Measurements from ENCODE around the gene KCND2. TPM values are rescaled to one million over a fixed set of nuclear protein-coding genes. Genes with fewer than 3 reads are reported as not detected.
"Not testable (repeated sequence)": the region's sequence is repeated elsewhere in the genome, so short reads cannot be mapped to it uniquely, and the experiment has no call there.

KCND2 gene
- total RNA-seq, 1 donor from 2014 or later = 2.9 TPM

DNA sequence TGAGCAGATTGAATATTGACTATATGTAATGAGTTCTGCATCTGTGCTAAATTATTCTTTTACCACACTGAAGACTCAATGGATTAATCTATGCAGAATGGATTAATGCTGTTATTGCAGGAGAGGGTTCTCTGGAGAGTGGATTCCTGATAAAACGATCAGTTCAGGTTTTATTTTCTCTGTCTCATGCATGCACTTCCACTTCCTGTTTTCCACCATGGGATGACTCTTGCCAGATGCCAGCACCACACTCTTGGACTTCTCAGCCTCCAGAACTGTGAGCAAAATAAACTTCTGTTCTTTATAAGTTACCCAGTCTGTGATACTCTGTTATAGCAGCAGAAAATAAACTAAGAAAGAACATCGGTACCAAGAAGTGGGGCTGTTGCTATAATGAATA, 207.5 kb downstream of the KCND2 start:
- DNase-seq (ENCODE audit: low spot score) = no peak

DNA sequence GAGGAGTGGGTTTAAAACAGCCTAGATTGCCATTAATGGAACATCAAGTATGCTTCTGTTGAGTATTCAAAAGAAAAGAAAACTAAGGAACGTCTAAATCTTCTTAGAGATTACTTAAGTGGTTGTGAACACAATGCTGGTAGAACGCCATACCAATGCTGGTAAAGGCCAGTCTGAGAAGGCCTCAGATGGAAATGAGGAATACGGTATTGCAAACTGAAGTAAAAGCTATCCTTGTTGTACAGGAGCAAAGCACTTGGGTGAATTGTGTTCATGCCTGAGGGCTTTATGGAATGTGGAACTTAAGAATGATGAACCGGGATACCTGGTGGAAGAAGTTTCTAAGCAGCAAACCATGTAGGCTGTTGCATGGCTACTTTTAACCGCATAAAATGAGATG, 208.0 kb downstream of the KCND2 start:
- DNase-seq (ENCODE audit: low spot score) = no peak

DNA sequence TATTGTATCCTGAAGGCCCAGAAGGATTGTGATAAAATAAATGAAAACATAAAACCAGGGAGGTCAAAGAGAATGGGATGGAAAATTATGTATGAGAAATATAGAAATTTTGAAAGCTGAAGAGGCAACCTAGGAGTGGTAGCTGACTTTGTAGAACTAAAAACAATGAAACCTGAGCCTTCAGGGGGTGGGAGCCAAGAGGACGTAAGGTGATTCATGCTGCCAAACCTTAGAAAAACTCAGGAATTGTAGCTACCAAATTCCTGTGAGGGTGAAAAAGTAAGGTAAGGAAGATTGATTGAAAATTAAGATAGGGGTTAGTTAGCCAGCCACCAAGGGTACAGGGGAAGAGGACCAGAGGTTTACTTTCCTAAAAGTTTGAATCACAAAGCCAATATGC, 213.2 kb downstream of the KCND2 start:
- no peak for DNase-seq (ENCODE audit: low spot score)

DNA sequence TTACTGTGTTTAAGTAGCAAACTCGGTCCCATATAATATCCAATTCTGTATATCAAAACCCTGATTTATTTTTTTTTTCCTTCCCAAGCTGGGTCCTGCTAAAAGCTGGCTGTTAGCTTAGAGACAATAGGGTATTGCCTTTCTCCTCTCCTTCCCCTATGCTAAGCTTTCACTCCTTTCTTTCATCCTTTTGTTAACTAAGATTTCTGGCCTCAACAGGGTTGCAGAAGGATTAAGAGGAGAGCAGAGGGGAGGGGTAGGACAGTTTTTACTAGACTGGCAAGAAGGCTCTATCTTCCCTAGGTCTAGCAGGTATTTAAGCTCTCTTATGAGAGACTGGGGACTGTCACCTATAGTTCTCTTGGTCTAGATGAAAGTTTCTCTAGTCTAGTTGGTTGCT, 229.2 kb downstream of the KCND2 start:
- DNase-seq (ENCODE audit: low spot score) = no peak

DNA sequence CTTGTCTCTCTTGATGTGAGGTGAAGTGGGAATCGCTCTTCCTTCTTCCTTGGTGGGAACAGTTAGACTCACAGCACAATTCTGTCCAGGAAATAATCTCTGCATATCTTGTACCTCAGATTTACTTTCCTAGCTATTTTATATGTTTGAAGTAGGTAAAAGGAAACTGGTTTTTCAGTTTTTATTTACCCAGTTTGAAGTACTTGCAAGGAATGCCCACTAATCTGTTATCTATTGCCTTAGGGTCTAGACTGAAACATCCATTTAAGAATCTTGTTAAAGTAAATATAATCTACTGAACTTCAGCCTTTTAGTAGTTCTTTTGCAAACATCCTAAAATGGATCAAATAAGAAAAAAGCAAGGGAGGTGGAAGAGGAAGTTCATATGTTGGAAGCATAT, 229.8 kb downstream of the KCND2 start:
- DNase-seq (ENCODE audit: low spot score) = no peak

DNA sequence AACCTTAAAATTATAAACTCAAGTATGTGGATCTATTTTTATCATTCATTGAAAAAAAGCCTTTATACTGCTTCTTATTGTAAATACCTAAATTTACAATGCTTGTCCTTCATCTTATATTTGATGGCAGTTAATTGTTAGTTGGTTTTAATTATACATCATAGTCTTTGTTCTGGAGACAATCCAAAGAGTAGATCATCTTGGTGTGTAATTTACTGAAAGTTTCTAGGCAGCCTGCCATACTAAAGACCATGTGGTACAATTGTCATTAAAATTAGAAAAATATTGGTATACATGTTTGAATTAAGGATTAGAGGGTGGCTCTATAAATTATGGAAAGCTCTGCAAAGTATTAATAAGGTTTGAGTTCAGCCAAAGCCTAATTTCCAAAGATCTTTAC, 231.4 kb downstream of the KCND2 start:
- no peak for DNase-seq (ENCODE audit: low spot score)

DNA sequence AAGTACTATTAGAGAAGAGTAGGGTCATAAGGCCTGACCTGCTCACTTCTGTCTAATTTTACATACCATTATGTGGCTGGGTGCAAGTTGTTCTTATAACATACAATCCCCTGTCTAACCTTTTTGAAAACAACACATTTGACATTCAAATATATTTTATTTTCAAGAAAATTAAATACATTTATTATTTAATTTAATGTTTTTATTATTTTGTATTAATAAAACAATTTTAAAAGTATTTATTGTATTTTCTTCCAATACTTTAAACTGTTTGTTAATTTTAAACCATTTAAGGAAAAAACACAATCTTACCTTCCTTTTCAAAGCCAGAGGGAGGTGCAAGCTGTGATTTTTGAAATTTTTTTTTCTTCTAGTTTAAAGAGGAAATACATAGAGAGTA, 232.8 kb downstream of the KCND2 start:
- DNase-seq (ENCODE audit: low spot score) = no peak

DNA sequence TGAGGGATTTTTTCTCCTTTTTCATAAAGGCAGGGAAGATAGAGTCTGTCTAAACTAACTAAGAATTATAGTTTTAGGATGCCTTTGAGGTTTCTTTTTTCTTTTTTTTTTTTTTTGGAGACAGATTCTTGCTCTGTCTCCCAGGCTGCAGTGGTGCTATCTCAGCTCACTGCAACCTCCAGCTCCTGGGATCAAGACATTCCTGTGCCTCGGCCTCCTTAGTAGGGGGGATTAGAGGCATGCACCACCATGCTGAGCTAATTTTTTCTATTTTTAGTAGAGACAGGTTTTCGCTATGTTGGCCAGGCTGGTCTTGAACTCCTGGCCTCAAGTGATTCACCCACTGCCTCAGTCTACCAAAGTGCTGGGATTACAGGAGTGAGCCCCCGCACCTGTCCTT, 239.7 kb downstream of the KCND2 start:
- no peak for DNase-seq (ENCODE audit: low spot score)

DNA sequence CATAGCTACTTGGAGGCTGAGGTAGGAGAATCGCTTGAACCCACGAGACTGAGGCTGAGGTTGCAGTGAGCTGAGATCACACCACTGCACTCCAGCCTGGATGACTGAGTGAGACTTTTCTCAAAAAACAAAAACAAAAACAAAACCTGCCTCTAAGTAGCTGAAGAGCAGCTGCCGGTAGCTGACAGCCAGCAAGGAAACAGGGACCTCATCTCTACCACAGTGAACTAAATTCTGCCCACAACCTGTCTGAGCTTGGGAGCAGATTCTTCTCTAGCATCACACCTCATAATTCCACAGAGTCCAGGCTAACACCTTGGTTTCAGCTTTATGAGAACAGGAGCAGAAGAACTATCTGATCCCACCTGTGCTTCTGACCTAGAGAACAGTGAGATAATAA, 246.2 kb downstream of the KCND2 start:
- DNase-seq (ENCODE audit: low spot score) = no peak

DNA sequence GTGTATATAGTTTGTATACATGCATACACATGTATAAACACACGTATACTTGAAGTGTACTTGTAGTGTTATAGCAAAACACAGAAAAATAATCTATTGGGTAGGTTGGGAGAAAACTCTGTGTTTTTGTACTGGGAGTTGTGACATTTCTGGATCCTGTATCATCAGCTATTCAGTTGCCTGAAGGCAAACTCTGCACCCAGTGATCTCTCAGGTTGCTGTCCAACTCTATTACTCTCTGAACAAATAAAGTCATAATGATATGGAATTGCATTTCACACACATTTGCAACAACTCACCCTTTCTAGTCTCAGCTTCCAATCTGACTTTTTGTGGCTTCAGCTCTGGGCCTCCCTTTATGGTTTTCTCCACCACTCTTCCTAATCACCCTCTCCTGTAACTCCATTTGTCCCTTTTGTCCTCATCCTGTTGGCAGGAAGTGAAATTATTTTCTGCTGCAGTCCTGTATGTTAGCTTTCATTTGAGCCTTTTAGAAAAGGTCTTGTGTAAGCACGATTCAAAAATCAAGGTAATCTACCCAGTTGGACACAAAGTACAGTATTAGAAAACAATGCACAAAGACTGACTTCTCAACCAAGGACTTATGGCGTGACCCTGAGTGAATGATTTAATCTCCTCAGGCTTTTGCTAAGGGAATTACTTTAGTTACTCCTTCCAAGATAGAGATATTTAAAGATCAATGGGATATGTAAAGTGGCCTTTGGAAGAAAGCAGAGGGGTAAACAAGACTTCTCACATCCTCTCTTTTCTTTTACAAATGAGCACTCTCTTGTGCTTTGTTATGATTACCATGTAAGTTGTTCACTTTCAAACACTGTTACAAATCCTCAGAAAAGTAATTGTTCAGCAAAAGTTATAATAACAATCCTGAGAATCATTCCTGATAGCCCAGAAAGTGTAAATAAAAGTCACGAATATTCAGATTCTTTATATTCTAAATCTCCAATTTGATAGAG, 249.1 kb downstream of the KCND2 start:
- no peak for DNase-seq (ENCODE audit: low spot score)

DNA sequence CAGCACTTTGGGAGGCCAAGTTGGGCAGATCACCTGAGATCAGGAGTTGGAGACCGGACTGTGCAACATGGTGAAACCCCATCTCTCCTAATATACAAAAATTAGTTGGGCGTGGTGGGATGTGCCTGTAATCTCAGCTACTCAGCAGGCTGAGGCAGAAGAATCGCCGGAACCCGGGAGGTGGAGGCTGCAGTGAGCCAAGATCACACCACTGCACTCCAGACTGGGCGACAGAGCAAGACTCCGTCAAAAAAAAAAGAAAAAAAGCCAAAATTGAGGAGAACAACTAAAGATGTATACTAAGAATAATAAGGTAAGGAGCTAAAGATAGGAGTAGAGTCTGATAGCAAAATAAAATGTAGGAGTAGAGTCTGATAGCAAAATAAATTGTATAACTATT, 251.0 kb downstream of the KCND2 start:
- DNase-seq (ENCODE audit: low spot score) = no peak

DNA sequence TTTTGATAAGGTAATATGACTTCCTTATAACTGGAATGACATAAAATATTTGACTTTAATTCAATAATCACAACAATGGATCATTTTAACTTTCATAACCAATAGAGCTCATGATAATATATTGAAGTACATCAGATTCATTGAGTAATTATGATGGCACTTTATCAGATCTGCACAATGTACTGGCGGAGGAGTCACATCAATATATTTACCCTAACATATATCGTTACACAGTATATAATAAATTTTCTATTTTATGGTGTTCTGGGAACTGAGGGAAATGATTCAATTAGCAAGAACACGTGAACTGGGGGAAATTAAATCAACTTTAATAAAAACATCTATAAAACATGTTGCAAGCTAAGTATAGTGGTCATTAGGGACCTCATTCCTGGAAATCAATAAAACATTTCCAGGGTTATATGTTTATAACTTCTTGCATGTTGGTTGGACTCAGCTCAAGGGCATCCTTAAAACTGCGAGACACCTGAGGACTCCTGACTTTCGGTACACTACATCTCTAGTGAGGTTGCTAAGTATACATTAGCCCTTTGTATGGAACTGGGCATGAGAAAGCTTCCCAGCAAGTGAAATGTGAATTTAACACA, 254.0 kb downstream of the KCND2 start:
- no peak for DNase-seq (ENCODE audit: low spot score)

DNA sequence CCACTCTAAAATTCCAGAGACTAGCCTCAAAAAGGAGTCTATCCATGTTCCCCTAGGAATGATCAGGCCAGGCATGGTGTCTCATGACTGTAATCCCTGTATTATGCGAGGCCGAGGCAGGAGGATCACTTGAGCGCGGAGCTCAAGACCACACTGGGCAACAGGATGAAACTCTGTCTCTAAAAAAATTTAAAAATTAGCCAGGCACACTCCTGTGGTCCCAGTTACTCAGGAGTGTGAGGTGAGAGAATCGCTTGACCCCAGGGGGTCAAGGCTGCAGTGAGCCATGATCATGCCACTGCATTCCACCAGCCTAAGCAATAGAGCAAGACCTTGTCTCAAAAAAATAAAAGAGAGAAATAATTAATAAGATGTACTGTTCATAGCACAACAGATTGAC, 256.8 kb downstream of the KCND2 start:
- DNase-seq (ENCODE audit: low spot score) = no peak

DNA sequence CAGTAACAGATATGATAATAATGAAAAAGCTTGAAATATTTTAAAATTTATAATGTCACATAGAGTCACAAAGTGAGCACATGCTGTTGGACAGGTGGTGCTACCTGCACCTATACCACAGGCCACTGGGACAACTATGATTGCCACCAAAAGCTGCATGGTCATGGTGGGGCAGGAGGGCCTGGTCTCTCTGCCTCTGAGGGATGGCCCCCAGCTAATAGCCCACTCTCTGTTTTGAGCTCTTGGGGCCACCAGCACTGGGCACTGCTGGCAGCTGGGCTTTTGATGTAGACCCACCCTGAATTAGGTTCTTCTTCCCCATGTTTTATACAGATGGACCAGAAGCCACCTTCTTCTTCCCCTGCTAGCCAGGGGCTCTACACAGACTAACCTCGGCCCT, 265.4 kb downstream of the KCND2 start:
- no peak for DNase-seq (ENCODE audit: low spot score)

DNA sequence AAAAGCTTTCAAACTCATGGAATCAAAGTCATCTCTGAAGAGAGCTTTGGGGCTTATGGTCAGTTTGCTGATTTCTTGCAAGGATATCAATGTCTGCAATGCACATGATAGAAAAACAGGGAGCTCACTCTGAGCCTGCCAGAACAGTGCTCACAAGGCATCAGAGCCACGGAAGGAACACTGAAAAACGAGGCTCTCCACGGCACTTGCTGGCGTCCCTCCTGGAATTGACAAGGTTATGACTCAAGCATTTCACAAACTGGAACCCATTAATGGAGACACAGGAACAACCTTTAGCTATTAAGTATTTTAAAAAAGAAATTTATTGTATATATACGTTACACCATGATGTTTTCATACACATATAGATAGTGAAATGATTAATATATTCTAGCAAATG, 266.3 kb downstream of the KCND2 start:
- no peak for DNase-seq (ENCODE audit: low spot score)

DNA sequence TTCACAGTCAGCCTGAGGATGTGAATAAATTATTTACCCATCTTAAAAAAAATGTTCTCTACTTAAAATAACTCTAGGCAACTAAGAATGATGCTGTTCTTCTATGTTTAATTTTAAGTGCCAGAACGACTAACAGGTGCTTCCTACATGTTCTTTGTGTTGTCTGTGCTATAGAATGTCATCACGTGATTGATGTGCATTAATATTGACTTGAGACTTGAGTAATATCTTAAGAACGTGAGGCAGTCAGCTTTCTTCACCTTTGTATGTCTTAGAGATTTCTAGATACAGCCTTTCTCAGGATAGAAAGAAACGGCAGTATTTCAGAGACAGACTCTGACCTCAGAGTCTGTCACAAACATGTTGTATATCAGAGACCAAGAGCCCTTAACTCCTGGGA, 274.6 kb downstream of the KCND2 start:
- no peak for DNase-seq (ENCODE audit: low spot score)

DNA sequence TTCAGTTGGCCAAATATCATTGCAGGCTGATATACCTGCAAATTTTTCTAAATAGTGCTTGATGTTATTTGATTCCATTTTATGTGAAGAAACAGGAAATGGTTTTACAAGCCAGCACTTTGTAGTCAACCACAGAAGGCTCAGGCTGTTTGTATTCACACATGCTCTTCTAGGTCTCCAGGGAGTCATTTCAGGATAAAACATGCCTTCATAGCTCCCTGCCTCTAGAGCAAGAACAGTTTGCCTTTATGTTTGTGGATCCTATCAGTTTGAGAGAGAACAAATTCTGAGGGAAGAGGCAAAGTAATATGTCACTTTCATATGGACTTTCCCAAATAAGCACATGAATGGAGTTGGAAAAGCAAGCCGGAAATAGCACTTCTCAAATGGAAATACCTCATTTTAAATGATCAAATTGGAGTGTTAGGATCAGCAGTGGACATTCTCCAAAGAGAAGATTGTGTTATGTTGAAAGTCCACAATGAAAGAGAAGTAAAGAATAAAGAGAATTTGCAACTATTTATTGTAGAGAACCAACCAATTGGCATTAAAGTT, 277.6 kb downstream of the KCND2 start:
- no peak for DNase-seq (ENCODE audit: low spot score)

DNA sequence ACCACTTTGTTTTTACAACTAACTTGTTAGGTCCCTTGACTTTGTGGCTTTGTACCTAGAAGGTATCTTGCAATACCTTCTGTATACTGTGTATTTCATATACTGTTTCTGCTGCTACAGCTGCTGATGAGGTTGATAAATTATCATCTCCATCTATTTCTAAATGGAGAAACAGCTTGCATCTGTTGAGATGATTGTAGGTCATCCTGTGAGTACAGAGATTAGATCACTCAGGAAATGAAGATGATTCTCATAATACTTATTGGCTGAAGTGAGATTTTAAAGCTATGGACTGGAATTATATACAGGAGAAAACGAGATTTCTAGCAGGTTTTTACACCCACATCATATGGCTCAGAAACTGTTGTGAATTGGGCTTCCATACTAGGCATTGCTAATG, 280.5 kb downstream of the KCND2 start:
- DNase-seq (ENCODE audit: low spot score) = no peak

DNA sequence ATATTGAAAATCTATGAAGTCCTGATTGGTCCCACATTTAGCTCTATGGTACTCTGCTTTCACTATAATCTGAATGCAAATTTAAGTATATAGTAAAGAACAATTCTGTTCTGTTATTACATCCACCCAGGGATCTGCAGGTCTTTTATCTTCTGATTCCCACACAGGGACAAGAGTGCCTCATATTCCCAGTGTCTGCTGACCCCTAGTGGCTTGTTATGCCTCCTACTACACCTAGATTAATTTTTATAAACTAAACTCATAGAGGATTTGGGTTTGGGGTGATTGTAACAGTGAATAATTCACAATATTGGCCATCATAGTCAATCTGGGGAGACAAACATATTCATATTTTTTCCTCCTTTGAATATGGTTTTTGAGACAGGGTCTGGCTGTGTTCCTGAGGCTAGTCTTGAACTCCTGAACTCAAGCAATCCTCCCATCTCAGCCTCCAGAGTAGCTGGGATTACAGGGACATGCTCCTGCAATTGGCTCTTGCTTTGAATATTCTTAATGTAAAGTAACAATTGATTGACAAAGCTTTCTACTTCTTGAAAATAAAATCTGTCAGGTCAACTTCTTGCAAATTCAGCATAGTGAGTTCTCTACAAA, 282.1 kb downstream of the KCND2 start:
- no peak for DNase-seq (ENCODE audit: low spot score)

DNA sequence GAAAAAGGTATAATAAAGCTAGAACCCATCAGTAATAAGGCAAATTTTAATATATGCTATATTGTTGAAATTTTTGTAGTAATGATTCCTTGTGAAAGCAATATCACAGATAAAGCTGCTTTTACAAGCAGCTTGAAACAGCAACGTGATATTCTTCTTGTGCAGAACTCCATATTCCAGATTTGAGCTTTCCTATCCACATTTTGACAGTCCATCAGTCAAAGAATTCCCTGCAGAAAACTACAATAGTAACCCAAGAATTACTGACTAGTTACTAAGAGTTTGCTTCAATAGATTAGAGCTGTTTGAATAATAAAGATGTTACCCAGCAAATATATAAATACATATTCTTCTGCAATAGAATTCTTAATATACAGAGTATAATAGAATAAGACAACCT, 291.2 kb downstream of the KCND2 start:
- no peak for DNase-seq (ENCODE audit: low spot score)

DNA sequence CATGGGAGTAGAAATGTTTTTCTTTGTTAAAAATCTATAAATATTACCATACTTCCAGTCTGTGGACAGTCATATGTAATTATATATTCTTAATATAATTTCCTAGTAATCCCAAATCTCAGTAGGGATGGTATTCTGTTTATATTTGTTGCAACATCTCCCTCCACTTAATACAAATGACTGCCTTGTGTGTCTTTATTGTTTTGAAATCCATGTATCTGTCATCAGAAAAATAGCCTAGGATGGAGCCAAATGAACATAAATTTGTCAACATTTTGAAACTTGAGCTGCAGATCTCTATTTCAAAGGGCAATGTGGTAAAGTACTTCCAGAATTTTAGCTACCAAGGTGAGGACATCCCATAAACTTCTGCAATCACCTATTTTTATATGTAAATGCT, 294.2 kb downstream of the KCND2 start:
- DNase-seq (ENCODE audit: low spot score) = no peak

DNA sequence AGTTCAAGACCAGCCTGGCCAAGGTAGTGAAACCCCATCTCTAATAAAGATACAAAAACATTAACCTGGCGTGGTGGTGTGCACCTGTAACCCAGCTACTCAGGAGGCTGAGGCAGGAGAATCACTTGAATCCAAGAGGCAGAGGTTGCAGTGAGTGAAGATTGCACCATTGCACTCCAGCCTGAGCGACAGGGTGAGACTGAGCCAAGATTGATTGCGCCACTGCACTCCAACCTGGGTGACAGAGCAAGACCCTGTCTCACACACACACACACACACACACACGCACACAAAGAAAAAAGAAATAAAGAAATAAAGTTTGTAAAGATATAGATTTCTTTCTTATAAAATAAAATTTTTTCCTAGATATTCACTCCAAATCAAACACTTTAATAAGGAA, 305.7 kb downstream of the KCND2 start:
- not testable (repeated sequence) for DNase-seq (ENCODE audit: low spot score)
